Stimulated activated naive B cell treated with anti-CD40 and anti-IgM and Interleukin-4, amounts not matched to agents 10 μg/mL and 1 μg/mL and 100 μg/mL, for 72 hours (primary cell): Measurements from ENCODE around the gene CDH23.

Experiments used
- ATAC-seq, 2 donors: fragments of 150-1000 bp; cut with Tn5 transposase; replicated peaks; 2 replicates each; pipeline ENCODE4 v1.10.0; 2021; ENCODE audit warnings: moderate library complexity in 1 of 2
- DNase-seq: peaks from one replicate; pipeline ENCODE4 v3.0.0; 2021
- H3K27ac Mint-ChIP-seq: one replicate; pipeline ENCODE4 v1.8.0; 2022; ENCODE audit warnings: mild to moderate bottlenecking, mixed read lengths
- H3K27me3 Mint-ChIP-seq, 2 donors: one replicate each; pipeline ENCODE4 v1.8.0; 2022; ENCODE audit warnings: mixed read lengths in 2 of 2
- H3K36me3 Mint-ChIP-seq, 2 donors: one replicate each; pipeline ENCODE4 v1.8.0; 2022; ENCODE audit warnings: mixed read lengths in 2 of 2, mild to moderate bottlenecking in 1 of 2
- H3K4me1 Mint-ChIP-seq, 2 donors: one replicate each; pipeline ENCODE4 v1.8.0; 2022; ENCODE audit warnings: mixed read lengths in 2 of 2, mild to moderate bottlenecking in 1 of 2
- H3K4me3 Mint-ChIP-seq, 2 donors: one replicate each; pipeline ENCODE4 v1.8.0; 2022; ENCODE audit warnings: mild to moderate bottlenecking in 2 of 2, mixed read lengths in 2 of 2, moderate library complexity in 1 of 2
- H3K9me3 Mint-ChIP-seq, 2 donors: one replicate each; pipeline ENCODE4 v1.8.0; 2022; ENCODE audit warnings: mixed read lengths in 2 of 2, mild to moderate bottlenecking in 1 of 2

The CDH23 gene

DNA sequence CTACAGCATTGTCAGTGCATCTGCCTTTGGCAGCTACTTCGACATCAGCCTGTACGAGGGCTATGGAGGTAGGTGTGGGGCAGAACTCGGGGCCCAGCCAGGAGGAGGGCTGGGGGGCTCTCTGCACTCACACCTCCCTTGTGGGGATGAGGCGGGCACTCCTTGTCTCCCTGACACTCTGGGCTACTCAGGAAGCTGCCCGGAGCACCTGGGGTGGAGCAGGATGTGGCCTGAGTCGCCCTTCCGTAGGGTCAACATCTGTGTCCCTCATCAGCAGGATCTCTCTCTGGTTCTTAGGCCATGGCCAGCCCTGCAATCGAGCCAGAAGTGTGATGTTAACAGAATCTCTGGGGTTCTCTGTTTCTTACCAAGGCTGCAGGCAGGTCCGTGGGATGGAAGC lies 282.7 kb downstream of the CDH23 start:
- H3K4me3 Mint-ChIP-seq: no peak overlapping the region

DNA sequence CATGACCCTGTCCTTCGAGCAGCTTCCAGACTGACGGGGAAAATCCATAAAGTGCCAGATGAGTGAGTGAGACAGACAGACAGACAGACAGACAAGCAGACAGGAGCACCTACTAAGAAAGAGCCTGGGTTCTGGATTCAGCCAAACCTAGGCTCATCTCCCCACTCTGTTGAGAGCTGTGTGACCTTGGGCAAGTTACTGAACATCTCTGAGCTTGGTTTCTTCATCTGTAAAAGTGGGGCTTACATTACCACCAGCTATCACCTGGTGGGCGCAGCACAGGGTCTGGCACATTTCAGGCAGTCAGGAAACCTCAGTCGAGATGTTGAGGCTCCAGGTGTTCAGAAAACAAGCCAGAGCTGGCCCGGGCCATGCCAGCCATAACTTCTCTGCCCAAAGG lies 285.3 kb downstream of the CDH23 start:
- H3K27me3 Mint-ChIP-seq: peaks cover 4 to 60% of the 10 kb centered on the region in 2 donors
- H3K27ac Mint-ChIP-seq: no peak overlapping the region
- DNase-seq (no peak), ATAC-seq (no peak)
- no peaks in the 10 kb centered on the region for H3K9me3 Mint-ChIP-seq
- H3K36me3 Mint-ChIP-seq: no peaks in the 10 kb centered on the region
- peaks cover 7 to 8% of the 10 kb centered on the region in 2 donors for H3K4me1 Mint-ChIP-seq
- no peak overlapping the region for H3K4me3 Mint-ChIP-seq

More for the DNA sequence above, 282.7 kb downstream of the CDH23 start:
- Mint-ChIP-seq H3K4me1 (peaks cover 5 to 6% of the 10 kb centered on the region in 2 donors), H3K27ac (no peak overlapping the region), H3K36me3 (no peaks in the 10 kb centered on the region), H3K9me3 (no peaks in the 10 kb centered on the region), H3K27me3 (peaks cover 4 to 46% of the 10 kb centered on the region in 2 donors)
- no peak for ATAC-seq
- DNase-seq: no peak

- H3K4me1 Mint-ChIP-seq: peaks cover 11 to 13% of the 10 kb centered on the region in 2 donors
- H3K9me3 Mint-ChIP-seq: peaks cover 4% of the 10 kb centered on the region in 2 donors
- peaks cover 4 to 47% of the 10 kb centered on the region in 2 donors for H3K27me3 Mint-ChIP-seq
- no peak overlapping the region for H3K27ac Mint-ChIP-seq
- peaks cover 3 to 4% of the 10 kb centered on the region in 2 donors for H3K36me3 Mint-ChIP-seq
- no peak overlapping the region for H3K4me3 Mint-ChIP-seq
- no peak for DNase-seq
- no peak for ATAC-seq
These were observed 286.6 kb downstream of the CDH23 start for GRCh38 chr10:71683301-71683700.

- H3K27ac Mint-ChIP-seq: peak overlapping the region; percentile 59
- H3K27me3 Mint-ChIP-seq: peaks cover 4 to 38% of the 10 kb centered on the region in 2 donors
- peak; percentile 59 to 79 for ATAC-seq
- peaks cover 4 to 5% of the 10 kb centered on the region in 2 donors for H3K9me3 Mint-ChIP-seq
- no peak overlapping the region for H3K4me3 Mint-ChIP-seq
- peaks cover 3 to 5% of the 10 kb centered on the region in 2 donors for H3K36me3 Mint-ChIP-seq
- H3K4me1 Mint-ChIP-seq: peaks cover 12 to 13% of the 10 kb centered on the region in 2 donors
- peak; percentile 24 for DNase-seq
These were observed 287.8 kb downstream of the CDH23 start for GRCh38 chr10:71684356-71685173.

DNA sequence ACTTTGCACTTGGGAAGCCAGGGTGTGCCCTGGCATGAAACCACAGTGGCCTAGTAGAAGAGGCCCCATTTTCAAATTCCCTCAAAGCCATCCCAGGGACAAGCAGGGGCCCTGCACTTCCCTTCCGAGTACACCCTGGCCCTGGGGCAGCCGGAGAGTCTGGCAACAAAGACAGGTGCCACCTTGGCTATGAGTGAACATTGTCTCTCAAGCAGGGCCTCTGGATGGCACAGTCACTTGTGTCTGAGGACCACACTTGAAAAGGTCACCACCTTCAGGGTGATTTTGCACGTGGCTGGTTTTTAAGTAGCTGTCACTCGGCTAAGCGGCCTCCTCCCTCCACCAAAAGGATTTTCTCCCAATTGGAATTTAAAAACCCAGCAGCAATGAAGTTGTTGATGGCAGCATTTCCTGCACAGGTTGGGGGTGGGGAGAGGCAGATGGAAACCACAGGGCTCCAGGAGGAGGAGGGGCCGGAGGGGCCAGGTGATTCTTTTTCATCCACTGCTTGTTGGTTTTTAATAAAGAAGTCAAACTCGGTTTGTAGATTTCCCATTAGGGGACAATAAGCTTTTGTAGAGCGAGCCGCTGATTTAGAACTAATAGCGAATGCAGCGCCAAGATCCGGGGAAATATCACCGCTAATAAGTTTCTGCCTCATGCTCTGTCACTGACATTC lies 289.0 kb downstream of the CDH23 start:
- DNase-seq (no peak), ATAC-seq (no peak)
- Mint-ChIP-seq H3K4me1 (peaks cover 12 to 13% of the 10 kb centered on the region in 2 donors), H3K27me3 (peaks cover 0 to 29% of the 10 kb centered on the region in 2 donors), H3K36me3 (peaks cover 3 to 5% of the 10 kb centered on the region in 2 donors), H3K27ac (no peak overlapping the region), H3K4me3 (no peak overlapping the region), H3K9me3 (peaks cover 4 to 5% of the 10 kb centered on the region in 2 donors)

DNA sequence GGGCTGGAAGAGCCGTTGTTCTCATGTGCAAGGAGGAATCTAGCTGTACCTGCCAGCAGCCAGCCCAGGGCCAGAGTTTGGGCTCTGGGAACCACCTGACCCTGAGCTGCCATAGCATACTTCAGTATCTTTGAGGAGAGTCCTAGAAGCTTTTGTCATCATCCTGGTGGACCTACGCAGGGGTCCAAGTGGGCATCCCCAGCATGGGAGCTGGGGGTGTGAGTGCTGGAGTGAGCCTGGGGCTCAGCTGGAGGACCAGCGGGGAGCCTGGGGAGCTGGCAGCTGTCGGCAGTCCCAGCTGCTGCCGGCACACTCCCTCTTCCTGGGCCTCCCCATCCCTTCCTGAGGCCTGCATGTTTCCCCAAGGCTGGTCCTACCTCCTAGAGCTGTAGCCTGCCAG lies 290.4 kb downstream of the CDH23 start:
- DNase-seq (no peak), ATAC-seq (no peak)
- peaks cover 5 to 8% of the 10 kb centered on the region in 2 donors for H3K9me3 Mint-ChIP-seq
- H3K27me3 Mint-ChIP-seq: peaks cover 0 to 20% of the 10 kb centered on the region in 2 donors
- H3K36me3 Mint-ChIP-seq: peaks cover 3 to 5% of the 10 kb centered on the region in 2 donors
- no peak overlapping the region for H3K4me3 Mint-ChIP-seq
- H3K4me1 Mint-ChIP-seq: peaks cover 12 to 13% of the 10 kb centered on the region in 2 donors
- no peak overlapping the region for H3K27ac Mint-ChIP-seq

DNA sequence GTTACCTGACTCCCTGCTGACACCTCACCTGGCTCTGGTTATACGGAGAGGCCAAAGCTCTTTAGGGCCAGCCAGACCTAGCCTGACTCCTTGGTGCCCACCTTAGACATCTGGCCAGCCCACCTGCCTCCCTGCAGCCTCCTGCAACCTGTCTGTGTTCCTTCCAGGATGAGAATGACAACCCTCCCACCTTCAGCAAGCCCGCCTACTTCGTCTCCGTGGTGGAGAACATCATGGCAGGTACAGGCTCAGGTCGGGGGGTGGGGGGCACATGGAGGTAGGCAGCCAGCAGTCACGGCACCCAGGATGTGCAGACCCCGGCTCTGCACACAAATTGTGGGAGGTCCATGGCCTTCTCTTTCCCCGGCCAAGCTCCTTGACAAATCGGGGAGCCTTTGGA lies 290.8 kb downstream of the CDH23 start:
- no peak for ATAC-seq
- H3K4me1 Mint-ChIP-seq: peaks cover 12 to 13% of the 10 kb centered on the region in 2 donors
- no peak for DNase-seq
- H3K36me3 Mint-ChIP-seq: peaks cover 3 to 5% of the 10 kb centered on the region in 2 donors
- H3K4me3 Mint-ChIP-seq: no peak overlapping the region
- H3K27me3 Mint-ChIP-seq: peaks cover 0 to 20% of the 10 kb centered on the region in 2 donors
- H3K27ac Mint-ChIP-seq: no peak overlapping the region
- H3K9me3 Mint-ChIP-seq: peaks cover 5 to 8% of the 10 kb centered on the region in 2 donors

- Mint-ChIP-seq H3K27ac (peak overlapping the region; percentile 96), H3K4me1 (peaks cover 12 to 13% of the 10 kb centered on the region in 2 donors), H3K36me3 (peaks cover 3 to 5% of the 10 kb centered on the region in 2 donors), H3K4me3 (peak overlapping the region in 1 of 2 donors; percentile 71), H3K9me3 (peaks cover 5 to 8% of the 10 kb centered on the region in 2 donors), H3K27me3 (peaks cover 0 to 14% of the 10 kb centered on the region in 2 donors)
- DNase-seq (no peak), ATAC-seq (no peak)
These were observed 291.5 kb downstream of the CDH23 start for GRCh38 chr10:71688256-71688655.

DNA sequence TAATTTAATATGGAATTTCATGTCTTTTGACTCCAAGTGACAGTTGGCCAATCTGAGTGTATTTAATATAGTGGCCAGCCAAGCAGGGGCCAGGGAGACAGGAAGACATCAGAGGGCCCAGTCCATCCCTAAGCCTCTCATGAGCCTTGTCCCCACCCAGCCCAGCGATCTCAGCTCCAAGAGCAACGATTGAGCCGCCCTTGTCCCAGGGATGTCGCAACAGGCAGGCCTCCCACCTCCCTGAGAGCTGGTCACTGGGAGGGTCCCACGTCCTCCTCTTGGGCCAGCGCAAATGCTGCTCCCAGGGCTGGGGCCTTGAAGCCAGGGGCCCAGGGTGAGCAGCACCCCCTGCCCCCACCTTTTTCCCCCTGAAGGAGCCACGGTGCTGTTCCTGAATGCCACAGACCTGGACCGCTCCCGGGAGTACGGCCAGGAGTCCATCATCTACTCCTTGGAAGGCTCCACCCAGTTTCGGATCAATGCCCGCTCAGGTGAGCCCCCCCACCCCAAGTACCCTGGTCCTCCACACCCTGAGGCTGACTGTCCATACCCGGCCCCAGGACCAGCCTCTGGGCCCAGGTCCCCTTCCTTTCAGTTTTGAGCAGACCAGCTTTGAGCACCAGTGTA lies 293.5 kb downstream of the CDH23 start:
- H3K4me1 Mint-ChIP-seq: peaks cover 18 to 23% of the 10 kb centered on the region in 2 donors
- H3K36me3 Mint-ChIP-seq: peaks cover 3 to 5% of the 10 kb centered on the region in 2 donors
- ATAC-seq (no peak), DNase-seq (no peak)
- peaks cover 0 to 14% of the 10 kb centered on the region in 2 donors for H3K27me3 Mint-ChIP-seq
- no peak overlapping the region for H3K4me3 Mint-ChIP-seq
- peaks cover 5 to 8% of the 10 kb centered on the region in 2 donors for H3K9me3 Mint-ChIP-seq
- no peak overlapping the region for H3K27ac Mint-ChIP-seq

GRCh38 chr10:71691405-71691804 lies 294.7 kb downstream of the CDH23 start:
- peaks cover 3 to 5% of the 10 kb centered on the region in 2 donors for H3K36me3 Mint-ChIP-seq
- H3K9me3 Mint-ChIP-seq: peaks cover 5 to 8% of the 10 kb centered on the region in 2 donors
- no peak overlapping the region for H3K4me3 Mint-ChIP-seq
- DNase-seq (no peak), ATAC-seq (no peak)
- H3K4me1 Mint-ChIP-seq: peaks cover 26 to 35% of the 10 kb centered on the region in 2 donors
- no peak overlapping the region for H3K27ac Mint-ChIP-seq
- peaks cover 0 to 4% of the 10 kb centered on the region in 2 donors for H3K27me3 Mint-ChIP-seq

DNA sequence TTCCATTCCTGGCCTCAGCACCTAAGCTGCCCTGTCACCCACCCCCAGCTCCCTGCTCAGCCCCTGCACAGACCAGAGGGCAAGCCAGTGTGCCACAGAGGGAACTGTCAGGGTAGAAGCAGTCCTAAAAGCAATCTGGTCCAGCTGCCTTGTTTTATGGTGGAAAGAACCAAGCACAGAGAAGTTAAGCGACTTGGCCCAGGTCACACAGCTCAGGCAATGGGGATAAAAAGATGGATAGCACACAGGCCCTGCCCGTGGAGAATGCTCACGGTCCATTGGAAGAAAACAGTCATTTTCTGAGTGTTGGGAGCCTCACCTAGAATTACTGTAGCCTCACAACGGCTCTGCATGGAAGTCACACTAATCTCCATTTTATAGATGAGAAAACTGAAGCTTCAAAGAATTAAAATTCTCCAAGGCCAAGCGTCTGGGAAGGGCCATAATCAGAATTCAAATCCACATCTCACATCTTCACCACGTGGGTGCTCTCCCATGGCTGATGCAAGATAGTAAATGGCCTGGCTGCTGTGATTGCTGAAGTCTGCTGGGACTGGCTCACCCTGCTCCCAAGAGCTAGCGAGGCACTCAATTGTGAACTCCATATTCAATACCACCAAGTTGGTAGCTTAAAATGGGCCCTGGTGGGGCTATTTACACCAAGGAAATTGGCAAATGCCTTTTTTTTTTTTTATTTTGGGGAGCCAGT lies 296.0 kb downstream of the CDH23 start:
- no peak overlapping the region for H3K27ac Mint-ChIP-seq
- DNase-seq (no peak), ATAC-seq (no peak)
- no peak overlapping the region for H3K4me3 Mint-ChIP-seq
- H3K4me1 Mint-ChIP-seq: peaks cover 31 to 49% of the 10 kb centered on the region in 2 donors
- no peaks in the 10 kb centered on the region for H3K27me3 Mint-ChIP-seq
- peaks cover 5 to 8% of the 10 kb centered on the region in 2 donors for H3K9me3 Mint-ChIP-seq
- H3K36me3 Mint-ChIP-seq: peaks cover 3 to 5% of the 10 kb centered on the region in 2 donors

GRCh38 chr10:71693377-71693776 lies 296.7 kb downstream of the CDH23 start:
- ATAC-seq: no peak
- DNase-seq: no peak
- Mint-ChIP-seq H3K27ac (peak overlapping the region; percentile 82), H3K27me3 (no peaks in the 10 kb centered on the region), H3K4me3 (no peak overlapping the region), H3K36me3 (peaks cover 0 to under 1% of the 10 kb centered on the region in 2 donors), H3K4me1 (peaks cover 29 to 49% of the 10 kb centered on the region in 2 donors), H3K9me3 (peaks cover under 1 to 4% of the 10 kb centered on the region in 2 donors)

- Mint-ChIP-seq H3K36me3 (no peaks in the 10 kb centered on the region), H3K27ac (peak overlapping the region; percentile 82), H3K4me1 (peaks cover 32 to 53% of the 10 kb centered on the region in 2 donors), H3K27me3 (no peaks in the 10 kb centered on the region), H3K4me3 (peak overlapping the region; percentile 11 to 29), H3K9me3 (peaks cover 0 to 4% of the 10 kb centered on the region in 2 donors)
- DNase-seq (peak; percentile 31), ATAC-seq (peak; percentile 28 to 38)
These were observed 297.4 kb downstream of the CDH23 start for GRCh38 chr10:71694039-71694501.
